H1 (cell line): ENCODE measurements around the gene HOXB7. TPM values are rescaled to one million over a fixed set of nuclear protein-coding genes. Genes with fewer than 3 reads are reported as not detected.
A peak's percentile ranks its signal among the peaks of the same experiment; 100 is the strongest.

Experiments used
- CTCF ChIA-PET: fragments of 300-600 bp; sonication (Branson Sonifier 250); formaldehyde crosslinking; loops from one replicate; lab custom pipeline; 2021; ENCODE audit not compliant: partially characterized antibody; lab: Charles Lee
- POLR2A ChIA-PET: fragments of 300-600 bp; sonication (Branson Sonifier 250); formaldehyde crosslinking; loops from one replicate; lab custom pipeline; 2021; ENCODE audit warnings: inconsistent platforms; ENCODE audit not compliant: partially characterized antibody; lab: Charles Lee
- DNase-seq, 2 experiments: peaks; one replicate each; pipeline versions ENCODE4 v3.0.0 to v3.0.0-alpha.2; 2010 to 2022; ENCODE audit warnings: low spot score in 2 of 2, low read depth in 1 of 2, mixed read lengths in 1 of 2
- FAIRE-seq: peaks from 2 replicates; lab custom pipeline; 2011; peaks lifted over from hg19 to GRCh38; lab: Jason Lieb, UNC
- H2AFZ ChIP-seq: 2 replicates; pipeline ENCODE4 v1.8.1; 2012; ENCODE audit warnings: low read length, inconsistent platforms
- H2AK5ac ChIP-seq: 2 replicates; pipeline ENCODE4 v1.6.1; 2013; ENCODE audit warnings: low read depth, low read length
- H2BK120ac ChIP-seq: replicated peaks from 2 replicates; pipeline ENCODE3; 2013; ENCODE audit warnings: low read depth, low read length, inconsistent platforms
- H2BK12ac ChIP-seq: 2 replicates; pipeline ENCODE4 v1.6.1; 2013; ENCODE audit warnings: low read depth, low read length
- H2BK15ac ChIP-seq: 2 replicates; pipeline ENCODE4 v1.6.1; 2013; ENCODE audit warnings: low read length
- H2BK20ac ChIP-seq: 2 replicates; pipeline ENCODE4 v1.6.1; 2013; ENCODE audit warnings: low read length
- H2BK5ac ChIP-seq: 2 replicates; pipeline ENCODE4 v1.6.1; 2013; ENCODE audit warnings: low read depth, low read length
- H3K14ac ChIP-seq: 2 replicates; pipeline ENCODE4 v1.6.1; 2013; ENCODE audit warnings: inconsistent platforms; ENCODE audit not compliant: insufficient read length
- H3K18ac ChIP-seq: 2 replicates; pipeline ENCODE4 v1.6.1; 2013; ENCODE audit warnings: low read length; ENCODE audit errors: extremely low read depth
- H3K23ac ChIP-seq: 2 replicates; pipeline ENCODE4 v1.6.1; 2013; ENCODE audit warnings: inconsistent platforms; ENCODE audit not compliant: insufficient read length
- H3K23me2 ChIP-seq: 2 replicates; pipeline ENCODE4 v1.6.1; 2013; ENCODE audit warnings: low read depth, low read length
- H3K27ac ChIP-seq: 2 replicates; pipeline ENCODE4 v1.6.1; 2011; ENCODE audit warnings: low read depth, low read length, inconsistent platforms
- H3K27me3 ChIP-seq, 4 experiments: replicated peaks in 1 of 4; 1 replicate in 1 of 4; 2 replicates in 3 of 4; pipeline versions ENCODE4 v1.6.1 to v1.8.1; 2011 to 2013; ENCODE audit warnings: low read length in 3 of 4, mild to moderate bottlenecking in 3 of 4, inconsistent platforms in 2 of 4, mixed read lengths in 2 of 4, moderate library complexity in 1 of 4; ENCODE audit not compliant: control insufficient read depth in 3 of 4, insufficient read depth in 3 of 4; ENCODE audit errors: extremely low read depth in 1 of 4
- H3K36me3 ChIP-seq, 4 experiments: 2 replicates each; pipeline versions ENCODE4 v1.6.1 to v1.8.1; 2011 to 2013; ENCODE audit warnings: mild to moderate bottlenecking in 4 of 4, low read length in 3 of 4, moderate library complexity in 2 of 4, control low read depth in 1 of 4, inconsistent platforms in 1 of 4; ENCODE audit not compliant: insufficient read depth in 4 of 4, control insufficient read depth in 2 of 4
- H3K4ac ChIP-seq: replicated peaks from 2 replicates; pipeline ENCODE3; 2013; ENCODE audit warnings: low read length, low read depth, mixed read lengths, inconsistent platforms; ENCODE audit not compliant: insufficient read length
- H3K4me1 ChIP-seq, 4 experiments: replicated peaks in 1 of 4; 1 replicate in 1 of 4; 2 replicates in 3 of 4; pipeline versions ENCODE4 v1.6.1 to v1.8.1; 2011 to 2013; ENCODE audit warnings: low read length in 3 of 4, inconsistent platforms in 2 of 4, mixed read lengths in 1 of 4; ENCODE audit not compliant: insufficient read depth in 4 of 4, control insufficient read depth in 3 of 4
- H3K4me2 ChIP-seq, 2 experiments: 2 replicates each; pipeline versions ENCODE4 v1.6.1 to v1.8.1; 2011 to 2013; ENCODE audit warnings: low read depth in 2 of 2, low read length in 2 of 2, control low read depth in 1 of 2, inconsistent platforms in 1 of 2, mild to moderate bottlenecking in 1 of 2; ENCODE audit not compliant: insufficient read depth in 1 of 2
- H3K4me3 ChIP-seq, 4 experiments: fragments of 200-600, 300-600 bp in 1 of 4; sonication (generic), shearing (Covaris generic), sonication (Bioruptor Twin) in 1 of 4; 2 replicates each; pipeline versions ENCODE4 v1.5.1 to v1.8.1; 2011 to 2016; ENCODE audit warnings: low read length in 4 of 4, low read depth in 3 of 4, control low read depth in 2 of 4, inconsistent platforms in 2 of 4, mild to moderate bottlenecking in 2 of 4, mixed read lengths in 1 of 4, moderate library complexity in 1 of 4; ENCODE audit not compliant: insufficient read depth in 2 of 4; ENCODE audit errors: extremely low read depth in 1 of 4
- H3K56ac ChIP-seq: replicated peaks from 2 replicates; pipeline ENCODE3; 2013; ENCODE audit warnings: low read depth, mild to moderate bottlenecking, mixed read lengths, low read length, inconsistent platforms; ENCODE audit not compliant: insufficient read length
- H3K79me1 ChIP-seq: 2 replicates; pipeline ENCODE4 v1.6.1; 2013; ENCODE audit warnings: low read depth, low read length, control low read depth
- H3K79me2 ChIP-seq, 2 experiments: 2 replicates each; pipeline versions ENCODE4 v1.6.1 to v1.8.1; 2012 to 2013; ENCODE audit warnings: low read length in 2 of 2, mild to moderate bottlenecking in 2 of 2, inconsistent platforms in 1 of 2; ENCODE audit not compliant: insufficient read depth in 2 of 2, control insufficient read depth in 1 of 2
- H3K9ac ChIP-seq, 4 experiments: replicated peaks in 1 of 4; 1 replicate in 1 of 4; 2 replicates in 3 of 4; pipeline versions ENCODE4 v1.6.1 to v1.8.1; 2011 to 2013; ENCODE audit warnings: low read depth in 3 of 4, low read length in 3 of 4, control low read depth in 2 of 4, mild to moderate bottlenecking in 2 of 4, moderate library complexity in 2 of 4, inconsistent platforms in 1 of 4; ENCODE audit errors: extremely low read depth in 1 of 4
- H3K9me3 ChIP-seq, 2 experiments: 2 replicates each; pipeline versions ENCODE4 v1.6.1 to v1.8.1; 2012 to 2013; ENCODE audit warnings: mild to moderate bottlenecking in 2 of 2, moderate library complexity in 2 of 2, control low read depth in 1 of 2, inconsistent platforms in 1 of 2, low read depth in 1 of 2, low read length in 1 of 2, mixed read lengths in 1 of 2; ENCODE audit not compliant: insufficient read depth in 2 of 2
- H4K20me1 ChIP-seq, 2 experiments: replicated peaks in 1 of 2; 2 replicates each; pipeline versions ENCODE3 to v1.8.1; 2011 to 2013; ENCODE audit warnings: inconsistent platforms in 2 of 2, low read length in 2 of 2, mild to moderate bottlenecking in 1 of 2; ENCODE audit not compliant: insufficient read depth in 2 of 2, control insufficient read depth in 1 of 2
- H4K5ac ChIP-seq: 2 replicates; pipeline ENCODE4 v1.6.1; 2013; ENCODE audit warnings: low read length, low read depth, mixed read lengths, inconsistent platforms; ENCODE audit not compliant: insufficient read length
- H4K8ac ChIP-seq: 2 replicates; pipeline ENCODE4 v1.8.0; 2013; ENCODE audit warnings: mild to moderate bottlenecking, moderate library complexity, low read length, inconsistent platforms; ENCODE audit not compliant: insufficient read depth; ENCODE audit errors: extremely low read depth
- H4K91ac ChIP-seq: replicated peaks from 2 replicates; pipeline ENCODE3; 2013; ENCODE audit warnings: low read length, mixed read lengths, inconsistent platforms; ENCODE audit not compliant: insufficient read length
- BRCA1 ChIP-seq: IDR thresholded peaks from 2 replicates; pipeline ENCODE4 v1.6.1; 2012; ENCODE audit warnings: low read depth, low read length, improper control_type of control experiment
- CBX5 ChIP-seq: fragments of 300-800, 300-1000 bp; sonication (generic); IDR thresholded peaks from 2 replicates; pipeline ENCODE4 v1.7.1; 2016; ENCODE audit warnings: antibody characterized with exemption, low read length, low read depth
- CBX8 ChIP-seq: fragments of 300-800, 300-1000 bp; sonication (generic); IDR thresholded peaks from 2 replicates; pipeline ENCODE4 v1.7.1; 2016; ENCODE audit warnings: low read depth, low read length, borderline replicate concordance
- EZH2 ChIP-seq: fragments of 200-600 bp; sonication (generic); IDR thresholded peaks from 2 replicates; pipeline ENCODE4 v1.7.1; 2012; ENCODE audit warnings: low read depth, mild to moderate bottlenecking, moderate library complexity, low read length, inconsistent platforms; ENCODE audit not compliant: severe bottlenecking
- KDM5A ChIP-seq: fragments of 200-600 bp; IDR thresholded peaks from 2 replicates; pipeline ENCODE4 v1.7.1; 2012; ENCODE audit warnings: mild to moderate bottlenecking, low read length, inconsistent platforms, mixed read lengths
- NANOG ChIP-seq: IDR thresholded peaks from 2 replicates; pipeline ENCODE4 v1.6.1; 2011; ENCODE audit warnings: low read length, low read depth, mild to moderate bottlenecking, inconsistent platforms; ENCODE audit not compliant: insufficient read depth, poor library complexity, severe bottlenecking
- SRF ChIP-seq: IDR thresholded peaks from 2 replicates; pipeline ENCODE4 v1.6.1; 2011; ENCODE audit warnings: mild to moderate bottlenecking, low read depth, low read length, moderate library complexity
- WGBS, 2 experiments: shearing (Covaris generic) in 1 of 2; methylation state at CpG; one replicate each; pipeline versions ENCODE4 v1.1.6 to v1.1.7; 2013 to 2015; ENCODE audit warnings: low lambda C conversion rate in 2 of 2, mixed read lengths in 2 of 2, inconsistent platforms in 1 of 2, low coverage in 1 of 2, missing lambda C conversion rate in 1 of 2; ENCODE audit not compliant: insufficient replicate concordance in 2 of 2, insufficient coverage in 1 of 2, insufficient read length in 1 of 2; ENCODE audit errors: extremely low coverage in 1 of 2, missing lambda C conversion rate in 1 of 2; 5-methylcytosine and 5-hydroxymethylcytosine counted together
- polyA plus RNA-seq, 7 experiments: library from polyadenylated mRNA; depleted of rRNA in 3 of 7; stranded (reverse) in 5 of 7; unstranded in 2 of 7; fragments of >200 nt in 5 of 7; fragments of 200-250 nt in 2 of 7; gene quantifications; 1 replicate in 5 of 7; 2 replicates in 1 of 7; 4 replicates in 1 of 7; pipeline versions ENCODE4 v1.2.1 to v1.2.3, GENCODE V29; 2011 to 2013; ENCODE audit warnings: missing spikeins in 2 of 7, mixed read lengths in 2 of 7
- total RNA-seq: library from RNA; stranded (reverse); fragmentation: NEBNext Ultra II Directional; extraction: Animal tissue kit (Norgen Biotek cat#: 25700); gene quantifications from 2 replicates; pipeline ENCODE4 v1.2.1, GENCODE V29; 2021
- TF ChIP-seq, protein P1 (sequence below), 3 experiments: IDR thresholded peaks; 1 replicate in 2 of 3; 2 replicates in 1 of 3; pipeline versions ENCODE4 v1.5.1 to v1.6.1; 2011; ENCODE audit warnings: low read length in 3 of 3, mild to moderate bottlenecking in 3 of 3, inconsistent platforms in 2 of 3, low read depth in 1 of 3, moderate library complexity in 1 of 3; ENCODE audit not compliant: insufficient read depth in 1 of 3; ENCODE audit errors: control extremely low read depth in 1 of 3

Gene HOXB7
- total and polyA plus RNA-seq, 2 of the 8 experiments (the other 6 are each of a cell fraction or from before 2014, with no cell fraction given), result not detected

- Histone ChIP-seq H3K4me2 (no peak overlapping the region), H2BK120ac (no peak overlapping the region), H3K4ac (no peak overlapping the region), H3K27ac (no peak overlapping the region), H3K9me3 (no peaks in the 10 kb centered on the region), H3K14ac (no peak overlapping the region), H3K4me3 (no peak overlapping the region), H3K4me1 (peaks cover 0 to 15% (median 5%) of the 10 kb centered on the region in 4 experiments; a peak in 5 of 7 replicates), H3K79me1 (no peaks in the 10 kb centered on the region), H3K9ac (no peak overlapping the region), H4K8ac (no peak overlapping the region), H3K79me2 (no peaks in the 10 kb centered on the region), H3K23ac (no peak overlapping the region), H3K36me3 (no peaks in the 10 kb centered on the region; a peak in 1 of 8 replicates), H4K91ac (no peak overlapping the region), H2BK15ac (no peak overlapping the region), H3K18ac (no peak overlapping the region), H3K23me2 (peaks cover 2% of the 10 kb centered on the region; the same call in 1 of the 2 replicates), H2AFZ (no peak overlapping the region), H2BK12ac (peak overlapping the region; percentile 51; the same call in 1 of the 2 replicates), H2BK20ac (no peak overlapping the region), H2AK5ac (peak overlapping the region; percentile 30; the same call in 1 of the 2 replicates), H3K56ac (no peak overlapping the region), H2BK5ac (no peak overlapping the region), H3K27me3 (peaks cover 97 to 100% (median 100%) of the 10 kb centered on the region in 4 experiments), H4K20me1 (peaks cover 37 to 41% of the 10 kb centered on the region in 2 experiments), H4K5ac (no peak overlapping the region)
- 49% methylated on average over 15 of the region's 15 CpGs; no CpG with 5 or more reads in 1 of the 2 experiments for WGBS, 2 experiments
- ChIA-PET CTCF (interaction anchor here (0.5 to 4.6 kb wide), 5 partner anchors 10 to 381 kb away, joined by 3 to 30 read pairs (median 4); partner anchors contain the start of gene HOXB8), POLR2A (no interaction called here)
- FAIRE-seq (no peak), DNase-seq (no peak)
- TF ChIP-seq KDM5A (no peak), NANOG (no peak), CBX5 (no peak), CBX8 (0 out of 2 replicates have a peak, but pooled peaks have one; percentile 8), EZH2 (peak; percentile 4), BRCA1 (no peak), SRF (no peak)
- TF ChIP-seq, protein P1, sequence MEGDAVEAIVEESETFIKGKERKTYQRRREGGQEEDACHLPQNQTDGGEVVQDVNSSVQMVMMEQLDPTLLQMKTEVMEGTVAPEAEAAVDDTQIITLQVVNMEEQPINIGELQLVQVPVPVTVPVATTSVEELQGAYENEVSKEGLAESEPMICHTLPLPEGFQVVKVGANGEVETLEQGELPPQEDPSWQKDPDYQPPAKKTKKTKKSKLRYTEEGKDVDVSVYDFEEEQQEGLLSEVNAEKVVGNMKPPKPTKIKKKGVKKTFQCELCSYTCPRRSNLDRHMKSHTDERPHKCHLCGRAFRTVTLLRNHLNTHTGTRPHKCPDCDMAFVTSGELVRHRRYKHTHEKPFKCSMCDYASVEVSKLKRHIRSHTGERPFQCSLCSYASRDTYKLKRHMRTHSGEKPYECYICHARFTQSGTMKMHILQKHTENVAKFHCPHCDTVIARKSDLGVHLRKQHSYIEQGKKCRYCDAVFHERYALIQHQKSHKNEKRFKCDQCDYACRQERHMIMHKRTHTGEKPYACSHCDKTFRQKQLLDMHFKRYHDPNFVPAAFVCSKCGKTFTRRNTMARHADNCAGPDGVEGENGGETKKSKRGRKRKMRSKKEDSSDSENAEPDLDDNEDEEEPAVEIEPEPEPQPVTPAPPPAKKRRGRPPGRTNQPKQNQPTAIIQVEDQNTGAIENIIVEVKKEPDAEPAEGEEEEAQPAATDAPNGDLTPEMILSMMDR (IDR thresholded peaks at IDR 0.05; ENCODE audit: control extremely low read depth in 1 of 3, insufficient read depth in 1 of 3, low read depth in 1 of 3, low read length in 3 of 3), result no peak
Observed at GRCh38 chr17:48630009-48630924, 19.4 kb upstream of the HOXB7 start.
